ENCODE results near the gene LPO.
A peak's percentile ranks its signal among the peaks of the same experiment; 100 is the strongest.

The LPO gene

GRCh38 chr17:58229384-58229783 is 9.0 kb upstream of the LPO start:
- DNase-seq (ENCODE audit: low spot score), result no peak

GRCh38 chr17:58229881-58230280 is 8.5 kb upstream of the LPO start:
- DNase-seq (ENCODE audit: low spot score), result no peak

GRCh38 chr17:58231641-58232040 is 6.7 kb upstream of the LPO start:
- peak; percentile 74 for DNase-seq (ENCODE audit: low spot score)

- peak; percentile 64 for DNase-seq (ENCODE audit: low spot score)
Measured at GRCh38 chr17:58232707-58233156, 5.7 kb upstream of the LPO start.

GRCh38 chr17:58233543-58233942 is 4.8 kb upstream of the LPO start:
- DNase-seq (ENCODE audit: low spot score), result no peak

- DNase-seq (ENCODE audit: low spot score), result no peak
Measured at GRCh38 chr17:58234512-58234911, 3.9 kb upstream of the LPO start.

- no peak for DNase-seq (ENCODE audit: low spot score)
Measured at GRCh38 chr17:58235821-58236220, 2.6 kb upstream of the LPO start.

- DNase-seq (ENCODE audit: low spot score), result no peak
Measured at GRCh38 chr17:58236394-58236793, 2.0 kb upstream of the LPO start.

- no peak for DNase-seq (ENCODE audit: low spot score)
Measured at GRCh38 chr17:58239987-58240386, 1.6 kb downstream of the LPO start.

GRCh38 chr17:58242171-58242784 is 3.9 kb downstream of the LPO start:
- DNase-seq (ENCODE audit: low spot score), result no peak

GRCh38 chr17:58244963-58245362 is 6.6 kb downstream of the LPO start:
- no peak for DNase-seq (ENCODE audit: low spot score)

GRCh38 chr17:58245428-58246103 is 7.2 kb downstream of the LPO start:
- DNase-seq (ENCODE audit: low spot score), result no peak

GRCh38 chr17:58246104-58246740 is 7.8 kb downstream of the LPO start:
- DNase-seq (ENCODE audit: low spot score), result no peak

GRCh38 chr17:58246781-58247180 is 8.4 kb downstream of the LPO start:
- DNase-seq (ENCODE audit: low spot score), result no peak

GRCh38 chr17:58247511-58248363 is 9.4 kb downstream of the LPO start:
- DNase-seq (ENCODE audit: low spot score), result no peak

GRCh38 chr17:58248955-58249269 is 10.5 kb downstream of the LPO start:
- DNase-seq (ENCODE audit: low spot score), result no peak

- peak; percentile 89 for DNase-seq (ENCODE audit: low spot score)
Measured at GRCh38 chr17:58249270-58250133, 11.1 kb downstream of the LPO start.

GRCh38 chr17:58250344-58251011 is 12.1 kb downstream of the LPO start:
- no peak for DNase-seq (ENCODE audit: low spot score)

- no peak for DNase-seq (ENCODE audit: low spot score)
Measured at GRCh38 chr17:58252141-58252540, 13.8 kb downstream of the LPO start.

GRCh38 chr17:58253082-58253481 is 14.7 kb downstream of the LPO start:
- DNase-seq (ENCODE audit: low spot score), result no peak

- no peak for DNase-seq (ENCODE audit: low spot score)
Measured at GRCh38 chr17:58254803-58255202, 16.4 kb downstream of the LPO start.
